SK-N-SH (cell line): ENCODE data around the gene KCNT1. TPM values are rescaled to one million over a fixed set of nuclear protein-coding genes. Genes with fewer than 3 reads are reported as not detected.

Experiments
- CTCF ChIA-PET: fragments of 300-600, 350-600 bp; formaldehyde crosslinking; extraction: SDS; loops from one replicate; lab custom pipeline; 2021; lab: Yijun Ruan, JAX
- POLR2A ChIA-PET: fragments of 350-600 bp; sonication (Branson Sonifier 250); formaldehyde crosslinking; extraction: SDS; loops from one replicate; lab custom pipeline; 2020; ENCODE audit warnings: antibody characterized with exemption, inconsistent platforms; lab: Yijun Ruan, JAX
- DNase-seq: peaks from one replicate; pipeline ENCODE4 v3.0.0; 2012
- H2AFZ ChIP-seq: fragments of 200-600 bp; sonication (generic); 2 replicates; pipeline ENCODE4 v1.8.1; 2016; ENCODE audit warnings: antibody characterized with exemption, mild to moderate bottlenecking, low read depth
- H3F3A ChIP-seq: fragments of 200-600 bp; sonication (generic); replicated peaks from 2 replicates; pipeline ENCODE3; 2016; ENCODE audit warnings: antibody characterized with exemption, mild to moderate bottlenecking; ENCODE audit not compliant: insufficient read depth
- H3K27ac ChIP-seq, 2 experiments: fragments of 200-500 bp in 1 of 2; fragments of 200-600 bp in 1 of 2; sonication (Bioruptor generic) in 1 of 2; sonication (generic), shearing (Covaris generic) in 1 of 2; 2 replicates each; pipeline versions ENCODE4 v1.5.1 to v1.6.1; 2014 to 2016; ENCODE audit warnings: low read depth in 2 of 2, inconsistent platforms in 1 of 2, low read length in 1 of 2, mild to moderate bottlenecking in 1 of 2, mixed read lengths in 1 of 2
- H3K27me3 ChIP-seq: fragments of 200-600 bp; sonication (generic), shearing (Covaris generic); 2 replicates; pipeline ENCODE4 v1.6.1; 2016; ENCODE audit warnings: mixed run types; ENCODE audit not compliant: insufficient read depth
- H3K36me3 ChIP-seq, 2 experiments: fragments of 200-500 bp in 1 of 2; fragments of 200-600 bp in 1 of 2; sonication (Bioruptor generic) in 1 of 2; sonication (generic) in 1 of 2; replicated peaks in 1 of 2; 2 replicates each; pipeline versions ENCODE3 to v1.5.1; 2014 to 2016; ENCODE audit warnings: low read length in 1 of 2, mild to moderate bottlenecking in 1 of 2; ENCODE audit not compliant: insufficient read depth in 2 of 2, control insufficient read depth in 1 of 2
- H3K4me1 ChIP-seq, 2 experiments: fragments of 200-500 bp in 1 of 2; fragments of 200-600 bp in 1 of 2; sonication (Bioruptor generic) in 1 of 2; sonication (generic), shearing (Covaris generic) in 1 of 2; 2 replicates each; pipeline versions ENCODE4 v1.5.1 to v1.6.1; 2014 to 2016; ENCODE audit warnings: low read depth in 1 of 2, low read length in 1 of 2, mixed run types in 1 of 2; ENCODE audit not compliant: insufficient read depth in 2 of 2, control insufficient read depth in 1 of 2
- H3K4me2 ChIP-seq: fragments of 200-600 bp; sonication (generic), shearing (Covaris generic); 2 replicates; pipeline ENCODE4 v1.6.1; 2017; ENCODE audit warnings: mixed run types
- H3K4me3 ChIP-seq, 2 experiments: fragments of 200-500 bp in 1 of 2; fragments of 200-600 bp in 1 of 2; sonication (Bioruptor generic) in 1 of 2; sonication (generic), shearing (Covaris generic) in 1 of 2; 2 replicates each; pipeline versions ENCODE4 v1.5.1 to v1.8.1; 2014 to 2016; ENCODE audit warnings: low read depth in 2 of 2, inconsistent platforms in 1 of 2, low read length in 1 of 2, mild to moderate bottlenecking in 1 of 2, mixed read lengths in 1 of 2, moderate library complexity in 1 of 2
- H3K79me2 ChIP-seq: fragments of 200-600 bp; sonication (generic); 2 replicates; pipeline ENCODE4 v1.8.1; 2017; ENCODE audit warnings: mild to moderate bottlenecking; ENCODE audit not compliant: insufficient read depth
- H3K9ac ChIP-seq: fragments of 200-600 bp; sonication (generic); 2 replicates; pipeline ENCODE4 v1.6.1; 2017; ENCODE audit warnings: mixed run types
- H3K9me2 ChIP-seq: fragments of 200-600 bp; sonication (generic); 2 replicates; pipeline ENCODE4 v1.6.1; 2017; ENCODE audit warnings: mixed run types
- H3K9me3 ChIP-seq: fragments of 200-600 bp; sonication (generic); 2 replicates; pipeline ENCODE4 v1.6.1; 2017; ENCODE audit warnings: mixed run types, mild to moderate bottlenecking, moderate library complexity
- H4K20me1 ChIP-seq: fragments of 200-600 bp; sonication (generic); 2 replicates; pipeline ENCODE4 v1.6.1; 2017; ENCODE audit warnings: mild to moderate bottlenecking, mixed run types; ENCODE audit not compliant: insufficient read depth
- CHD2 ChIP-seq: fragments of 150-350 bp; IDR thresholded peaks from 2 replicates; pipeline ENCODE4 v1.6.1; 2018; ENCODE audit warnings: low read length; ENCODE audit not compliant: partially characterized antibody
- CTCF ChIP-seq: fragments of 200-600 bp; sonication (generic); IDR thresholded peaks from 2 replicates; pipeline ENCODE4 v1.6.1; 2017; ENCODE audit warnings: antibody characterized with exemption, mild to moderate bottlenecking, moderate library complexity
- EP300 ChIP-seq, 2 experiments: IDR thresholded peaks; 2 replicates each; pipeline versions ENCODE4 v1.4.0 to v1.6.1; 2012; ENCODE audit warnings: borderline replicate concordance in 1 of 2, low read depth in 1 of 2, low read length in 1 of 2
- EZH2phosphoT487 ChIP-seq: fragments of 200-600 bp; sonication (generic); IDR thresholded peaks from 2 replicates; pipeline ENCODE4 v1.6.1; 2017; ENCODE audit warnings: low read depth, mixed run types, mild to moderate bottlenecking, antibody characterized with exemption, moderate library complexity, borderline replicate concordance
- FOSL2 ChIP-seq: IDR thresholded peaks from 2 replicates; pipeline ENCODE4 v1.4.0; 2012; ENCODE audit warnings: low read depth, mild to moderate bottlenecking, moderate library complexity, borderline replicate concordance
- FOXM1 ChIP-seq: IDR thresholded peaks from 2 replicates; pipeline ENCODE4 v1.4.0; 2012; ENCODE audit warnings: low read depth, mild to moderate bottlenecking
- GABPA ChIP-seq: IDR thresholded peaks from 2 replicates; pipeline ENCODE4 v1.4.0; 2012; ENCODE audit warnings: low read depth, mild to moderate bottlenecking
- GATA2 ChIP-seq: sonication (generic); formaldehyde crosslinking; IDR thresholded peaks from 2 replicates; pipeline ENCODE4 v1.5.0; 2020; ENCODE audit warnings: mild to moderate bottlenecking, missing genetic modification reagents
- MAX ChIP-seq: IDR thresholded peaks from 2 replicates; pipeline ENCODE4 v1.4.0; 2012; ENCODE audit warnings: low read depth
- MXI1 ChIP-seq: IDR thresholded peaks from 2 replicates; pipeline ENCODE4 v1.6.1; 2012; ENCODE audit warnings: mild to moderate bottlenecking, low read depth, low read length, improper control_type of control experiment
- NFIC ChIP-seq: IDR thresholded peaks from 2 replicates; pipeline ENCODE4 v1.4.0; 2012; ENCODE audit warnings: borderline replicate concordance
- NRF1 ChIP-seq: IDR thresholded peaks from 2 replicates; pipeline ENCODE4 v1.6.1; 2012; ENCODE audit warnings: low read depth, mild to moderate bottlenecking, low read length
- RAD21 ChIP-seq: IDR thresholded peaks from 2 replicates; pipeline ENCODE4 v1.6.1; 2012; ENCODE audit warnings: mild to moderate bottlenecking, low read length
- RFX5 ChIP-seq: IDR thresholded peaks from 2 replicates; pipeline ENCODE4 v1.6.1; 2012; ENCODE audit warnings: mild to moderate bottlenecking, improper control_type of control experiment, low read length
- RXRA ChIP-seq: IDR thresholded peaks from 2 replicates; pipeline ENCODE4 v1.4.0; 2012; ENCODE audit warnings: low read depth, mild to moderate bottlenecking, borderline replicate concordance
- TAF1 ChIP-seq: IDR thresholded peaks from 2 replicates; pipeline ENCODE4 v1.6.1; 2012; ENCODE audit warnings: low read depth, mild to moderate bottlenecking, low read length, moderate library complexity, borderline replicate concordance
- TCF12 ChIP-seq: IDR thresholded peaks from 2 replicates; pipeline ENCODE4 v1.4.0; 2012
- YY1 ChIP-seq: IDR thresholded peaks from 2 replicates; pipeline ENCODE4 v1.4.0; 2012; ENCODE audit warnings: low read depth, mild to moderate bottlenecking
- ZBTB33 ChIP-seq: IDR thresholded peaks from 2 replicates; pipeline ENCODE4 v1.4.0; 2012; ENCODE audit warnings: low read depth, borderline replicate concordance
- WGBS: methylation state at CpG from one replicate; pipeline ENCODE4 v1.1.6; 2017; ENCODE audit warnings: low lambda C conversion rate; 5-methylcytosine and 5-hydroxymethylcytosine counted together
- polyA plus RNA-seq, 3 experiments: library from polyadenylated mRNA; depleted of rRNA; stranded (reverse); fragments of >200 nt; gene quantifications; 2 replicates each; pipeline ENCODE4 v1.2.3, GENCODE V29; 2012
- TF ChIP-seq, protein P1 (sequence below): IDR thresholded peaks from 2 replicates; pipeline ENCODE4; 2012
- TF ChIP-seq, protein P2 (sequence below): IDR thresholded peaks from 2 replicates; pipeline ENCODE4 v1.4.0; 2012; ENCODE audit warnings: low read depth, borderline replicate concordance

KCNT1 gene
- polyA plus RNA-seq, 1 of the 3 experiments (the other 2 are of a cell fraction) = 0.08 TPM

- no peak for DNase-seq
- H3K27me3 ChIP-seq = no peaks in the 10 kb centered on the region
- 49% methylated on average over 10 of the region's 16 CpGs for WGBS
- H3K36me3 ChIP-seq = no peaks in the 10 kb centered on the region
- no peak for TF ChIP-seq CTCF
- TF ChIP-seq CHD2 = no peak
- TF ChIP-seq ZBTB33 = no peak
- no peak for TF ChIP-seq FOXM1
- no peak for TF ChIP-seq NFIC
- no peak for TF ChIP-seq TCF12
- no peak for TF ChIP-seq RXRA
- no peaks in the 10 kb centered on the region for H3K9me2 ChIP-seq
- H3K9ac ChIP-seq = no peak overlapping the region
- no peaks in the 10 kb centered on the region; a peak in 1 of 4 replicates for H3K4me1 ChIP-seq
- no peaks in the 10 kb centered on the region for H4K20me1 ChIP-seq
- no peaks in the 10 kb centered on the region for H3K79me2 ChIP-seq
- no peak overlapping the region for H2AFZ ChIP-seq
- H3K4me3 ChIP-seq = no peak overlapping the region
- H3F3A ChIP-seq = no peaks in the 10 kb centered on the region
- H3K27ac ChIP-seq = no peak overlapping the region
- H3K9me3 ChIP-seq = no peaks in the 10 kb centered on the region
- no peak overlapping the region for H3K4me2 ChIP-seq
- CTCF ChIA-PET = no interaction called here
- POLR2A ChIA-PET = no interaction called here
Observed at GRCh38 chr9:135761845-135762168, 59.8 kb downstream of the KCNT1 start.

DNA sequence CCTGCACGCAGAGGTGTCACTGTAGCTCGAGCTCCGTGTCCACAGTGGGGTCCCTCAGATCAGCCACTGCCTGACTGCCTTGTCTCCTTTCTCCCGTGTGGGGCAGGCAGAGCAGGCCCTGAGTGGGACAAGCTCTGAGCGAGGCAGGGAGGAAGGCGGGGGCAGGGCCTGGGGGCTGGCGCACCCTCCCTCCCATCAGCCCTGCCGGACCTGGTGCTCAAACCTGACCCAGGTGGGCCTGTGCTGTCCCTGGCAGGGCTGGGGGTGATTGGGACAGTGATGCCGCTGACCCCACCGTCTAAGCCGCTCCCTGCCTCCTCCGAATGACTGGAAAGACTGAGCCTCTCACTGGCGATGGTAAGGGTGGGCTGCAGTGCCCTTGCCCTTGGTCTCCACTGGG lies 60.9 kb downstream of the KCNT1 start:
- Histone ChIP-seq H3K79me2 (no peaks in the 10 kb centered on the region), H3K4me1 (no peaks in the 10 kb centered on the region), H3K27me3 (no peaks in the 10 kb centered on the region), H3K27ac (no peak overlapping the region), H3K36me3 (no peaks in the 10 kb centered on the region), H2AFZ (no peak overlapping the region), H3K9me2 (no peaks in the 10 kb centered on the region), H4K20me1 (no peaks in the 10 kb centered on the region), H3K4me3 (no peak overlapping the region), H3K9ac (no peak overlapping the region), H3F3A (no peaks in the 10 kb centered on the region), H3K4me2 (no peak overlapping the region), H3K9me3 (no peaks in the 10 kb centered on the region)
- POLR2A ChIA-PET = no interaction called here
- TF ChIP-seq, protein P1, sequence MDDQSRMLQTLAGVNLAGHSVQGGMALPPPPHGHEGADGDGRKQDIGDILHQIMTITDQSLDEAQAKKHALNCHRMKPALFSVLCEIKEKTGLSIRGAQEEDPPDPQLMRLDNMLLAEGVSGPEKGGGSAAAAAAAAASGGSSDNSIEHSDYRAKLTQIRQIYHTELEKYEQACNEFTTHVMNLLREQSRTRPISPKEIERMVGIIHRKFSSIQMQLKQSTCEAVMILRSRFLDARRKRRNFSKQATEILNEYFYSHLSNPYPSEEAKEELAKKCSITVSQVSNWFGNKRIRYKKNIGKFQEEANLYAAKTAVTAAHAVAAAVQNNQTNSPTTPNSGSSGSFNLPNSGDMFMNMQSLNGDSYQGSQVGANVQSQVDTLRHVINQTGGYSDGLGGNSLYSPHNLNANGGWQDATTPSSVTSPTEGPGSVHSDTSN = no peak
- no peak for TF ChIP-seq TCF12
- TF ChIP-seq EZH2phosphoT487 = no peak
- TF ChIP-seq MXI1 = no peak
- TF ChIP-seq YY1 = no peak
- TF ChIP-seq GATA2 (CRISPR knock-in tag) = no peak
- no peak for TF ChIP-seq EP300 (IDR thresholded peaks at IDR 0.05; ENCODE audit: borderline replicate concordance in 1 of 2, low read depth in 1 of 2, low read length in 1 of 2)
- TF ChIP-seq TAF1 = no peak
- TF ChIP-seq NRF1 = no peak
- TF ChIP-seq CTCF = no peak
- no peak for TF ChIP-seq GABPA
- TF ChIP-seq RFX5 = no peak
- TF ChIP-seq MAX = no peak
- TF ChIP-seq, protein P2, sequence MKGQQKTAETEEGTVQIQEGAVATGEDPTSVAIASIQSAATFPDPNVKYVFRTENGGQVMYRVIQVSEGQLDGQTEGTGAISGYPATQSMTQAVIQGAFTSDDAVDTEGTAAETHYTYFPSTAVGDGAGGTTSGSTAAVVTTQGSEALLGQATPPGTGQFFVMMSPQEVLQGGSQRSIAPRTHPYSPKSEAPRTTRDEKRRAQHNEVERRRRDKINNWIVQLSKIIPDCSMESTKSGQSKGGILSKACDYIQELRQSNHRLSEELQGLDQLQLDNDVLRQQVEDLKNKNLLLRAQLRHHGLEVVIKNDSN = no peak
- no peak for TF ChIP-seq FOSL2
- no peak for TF ChIP-seq NFIC
- TF ChIP-seq RAD21 = no peak
- no peak for DNase-seq
- CTCF ChIA-PET = no interaction called here
- WGBS = 59% methylated on average over 9 of the region's 13 CpGs
